NCI-H2196 (cell line): ENCODE results near the gene PLCH2.
"Not testable (repeated sequence)": the region's sequence is repeated elsewhere in the genome, so short reads cannot be mapped to it uniquely, and the experiment has no call there.

Source experiments
- DNase-seq: peaks from one replicate; lab custom pipeline; 2025; ENCODE audit not compliant: unreplicated experiment; lab: John Stamatoyannopoulos, UW

Gene PLCH2

DNA sequence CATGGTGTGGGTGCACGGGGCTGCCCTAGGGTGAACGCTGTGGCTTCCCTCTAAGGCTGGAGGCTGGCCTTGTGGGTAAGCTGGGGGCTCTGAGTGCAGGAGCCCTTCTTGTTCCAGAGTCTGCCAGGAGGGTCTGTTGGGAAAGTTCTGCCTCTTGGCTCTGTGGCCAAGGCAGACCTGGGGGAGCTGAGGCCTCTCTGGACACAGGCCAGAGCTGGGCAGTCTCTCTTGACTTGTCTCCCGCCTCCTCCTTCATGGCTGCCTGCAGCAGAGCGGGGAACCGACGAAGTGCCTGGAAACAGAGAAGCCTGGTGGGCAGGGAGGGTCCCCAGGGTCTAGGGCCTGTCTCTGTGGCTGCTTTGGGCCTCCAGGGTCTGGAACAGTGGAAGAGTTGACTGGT is 33.4 kb upstream of the PLCH2 start:
- no peak for DNase-seq

DNA sequence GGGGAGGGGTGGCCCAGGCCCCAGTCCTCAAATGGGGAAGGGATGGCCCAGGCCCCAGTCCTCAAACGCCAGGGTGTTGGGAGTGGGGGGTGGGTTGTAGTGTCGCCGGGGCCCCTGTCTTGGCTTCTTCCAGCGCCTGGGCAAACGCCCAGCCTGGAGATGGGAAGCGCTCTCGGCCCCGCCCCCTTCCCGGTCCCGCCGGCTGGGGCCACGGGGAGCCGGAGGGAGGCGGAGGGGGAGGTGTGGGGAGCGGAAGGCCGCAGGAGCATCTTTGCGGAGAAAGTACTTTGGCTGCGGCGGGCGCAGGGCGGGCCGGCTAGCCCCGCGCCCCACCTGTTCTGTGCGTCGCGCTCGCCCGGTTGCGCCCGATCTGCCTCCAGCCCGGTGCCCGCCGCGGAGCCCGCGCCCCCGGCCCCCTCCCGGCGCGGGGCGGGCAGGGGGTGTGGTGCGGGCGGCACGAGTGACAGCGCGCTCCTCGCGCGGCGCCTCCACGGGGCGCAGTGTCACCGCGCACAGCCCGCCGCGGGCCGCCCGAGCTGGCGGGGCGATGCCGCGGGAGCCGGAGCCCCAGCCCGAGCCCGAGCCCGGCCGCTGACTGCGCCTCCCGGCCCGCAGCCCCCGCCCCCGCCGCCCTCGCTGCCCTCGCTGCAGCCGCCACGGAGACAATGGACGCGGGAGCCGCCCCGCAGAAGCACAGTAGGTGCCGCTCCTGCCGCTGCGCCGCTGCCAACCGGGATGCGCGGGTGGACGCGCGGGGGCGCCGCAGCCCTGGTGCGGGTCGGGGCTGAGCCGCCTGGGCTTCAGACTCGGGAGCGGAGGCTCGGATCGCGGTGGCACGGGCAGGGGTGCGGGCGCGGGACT is 32.6 kb upstream of the PLCH2 start:
- no peak for DNase-seq

GRCh38 chr1:2444138-2444591 is 31.9 kb upstream of the PLCH2 start:
- DNase-seq: no peak

GRCh38 chr1:2445162-2445822 is 30.8 kb upstream of the PLCH2 start:
- no peak for DNase-seq

DNA sequence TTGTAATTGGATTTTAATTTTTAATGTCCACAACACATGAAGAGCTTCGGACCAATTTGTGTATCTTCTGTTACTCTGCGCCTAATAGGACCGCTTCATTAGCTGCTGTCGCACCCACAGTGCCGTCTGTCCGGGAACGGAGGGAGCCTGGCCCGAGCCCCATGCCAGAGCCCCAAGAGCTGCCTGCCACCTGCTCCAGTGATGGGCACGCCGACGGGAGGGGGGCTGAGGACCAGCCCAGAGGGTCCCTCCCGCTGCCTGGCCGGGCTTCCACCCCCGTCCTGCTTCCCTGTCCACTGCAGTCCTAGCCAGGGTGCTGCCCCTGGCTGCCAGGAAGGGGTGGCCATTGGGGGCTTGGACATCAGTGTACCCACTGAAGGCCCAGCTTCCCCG is 30.3 kb upstream of the PLCH2 start:
- no peak for DNase-seq

DNA sequence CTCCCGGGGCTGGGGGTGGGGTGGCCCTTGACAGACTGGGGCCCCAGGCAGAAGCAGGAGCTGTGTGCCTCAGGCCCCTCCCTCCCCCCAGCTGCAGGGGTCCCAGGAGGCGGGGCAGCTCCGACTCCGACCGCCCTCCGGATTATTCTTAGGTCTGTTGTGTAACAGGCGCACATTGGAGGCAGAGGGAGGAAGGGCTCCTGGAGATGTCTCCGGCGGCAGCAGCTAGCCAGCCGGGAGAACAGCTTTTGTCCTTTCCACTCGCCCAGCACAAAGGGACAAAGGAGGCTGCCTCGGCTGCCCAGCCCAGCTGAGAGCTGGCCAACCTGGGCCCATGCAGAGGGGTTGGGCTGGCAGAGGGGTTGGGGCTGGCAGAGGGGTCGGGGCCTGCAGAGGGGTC is 29.7 kb upstream of the PLCH2 start:
- no peak for DNase-seq

- no peak for DNase-seq
These were observed 29.2 kb upstream of the PLCH2 start for GRCh38 chr1:2446861-2447260.

GRCh38 chr1:2447276-2448097 is 28.6 kb upstream of the PLCH2 start:
- no peak for DNase-seq

DNA sequence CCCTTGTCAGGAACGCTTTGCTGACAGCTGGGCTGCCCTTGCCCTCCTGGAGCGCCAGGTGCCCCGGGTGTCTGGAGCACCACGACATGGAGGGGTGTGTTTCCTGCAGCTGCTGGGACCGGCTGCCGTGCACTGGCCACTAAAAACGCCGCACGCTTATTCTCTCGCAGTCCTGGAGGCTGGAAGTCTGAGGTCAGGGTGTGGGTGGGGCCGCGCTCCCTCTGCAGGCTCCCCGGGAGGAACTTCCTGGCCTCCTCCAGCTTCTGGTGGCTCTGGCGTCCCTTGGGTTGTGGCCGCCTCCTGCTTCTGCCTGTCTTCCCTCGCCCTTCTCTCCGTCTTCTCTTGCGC is 28.0 kb upstream of the PLCH2 start:
- DNase-seq: peak; percentile 23

GRCh38 chr1:2449636-2450454 is 26.2 kb upstream of the PLCH2 start:
- DNase-seq: no peak

GRCh38 chr1:2451741-2452140 is 24.3 kb upstream of the PLCH2 start:
- no peak for DNase-seq

DNA sequence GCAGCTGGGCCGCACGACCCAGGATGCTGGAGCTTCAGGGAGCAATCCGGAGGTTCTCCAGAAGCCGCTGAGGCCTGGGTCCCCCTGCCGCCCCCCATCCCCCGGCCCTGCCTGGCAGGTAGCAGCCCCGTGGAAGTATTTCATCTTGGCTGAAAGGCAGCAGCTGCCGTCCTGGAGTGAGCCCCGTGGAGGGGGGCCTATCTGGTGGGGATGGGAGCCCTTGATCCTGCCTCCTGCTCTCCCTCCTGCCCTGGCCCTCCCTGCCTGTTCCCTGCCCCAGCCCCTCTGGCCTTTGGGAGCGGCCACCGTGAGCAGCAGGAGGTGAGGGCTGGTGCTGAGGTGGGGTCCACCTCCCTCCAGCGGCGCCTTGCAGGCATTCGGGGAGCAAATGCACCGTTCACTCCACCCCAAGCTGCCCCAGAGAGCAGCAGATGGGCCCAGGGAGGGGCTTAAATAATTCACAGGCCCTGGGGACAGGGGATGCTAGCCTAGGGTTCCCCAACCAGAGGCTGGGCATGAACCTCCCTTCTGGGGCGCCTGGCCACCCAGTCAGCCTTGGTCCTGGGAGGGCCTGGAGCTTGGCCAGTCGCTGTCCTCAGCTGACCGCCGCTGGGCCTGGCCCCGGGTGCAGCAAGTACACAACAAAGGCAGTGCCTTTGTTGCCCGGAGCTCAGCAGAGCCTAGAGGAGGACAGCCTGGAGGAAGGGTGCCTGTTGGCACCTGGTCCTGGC is 23.7 kb upstream of the PLCH2 start:
- no peak for DNase-seq

GRCh38 chr1:2452932-2453315 is 23.2 kb upstream of the PLCH2 start:
- DNase-seq: no peak

DNA sequence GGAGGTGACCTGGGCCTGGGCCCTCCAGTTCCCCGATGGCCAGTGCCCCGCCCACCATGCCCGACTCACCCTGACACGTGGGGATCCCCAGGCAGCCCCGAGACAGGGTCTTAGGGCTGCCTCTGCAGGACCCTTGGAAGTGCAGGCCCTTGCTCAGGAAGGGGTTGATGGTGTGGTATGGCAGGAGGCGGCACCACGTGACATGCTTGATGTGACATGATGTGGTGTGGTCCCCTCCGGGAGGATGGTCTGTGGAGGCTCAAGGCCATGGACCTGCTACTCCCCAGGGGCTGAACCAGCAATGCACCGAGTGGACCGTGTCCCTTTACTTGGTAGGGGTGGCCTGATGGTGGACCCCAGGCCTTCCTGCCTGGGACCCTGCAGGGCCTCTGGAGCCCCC is 21.9 kb upstream of the PLCH2 start:
- no peak for DNase-seq

GRCh38 chr1:2455757-2456156 is 20.3 kb upstream of the PLCH2 start:
- no peak for DNase-seq

GRCh38 chr1:2457444-2457843 is 18.6 kb upstream of the PLCH2 start:
- DNase-seq: no peak

DNA sequence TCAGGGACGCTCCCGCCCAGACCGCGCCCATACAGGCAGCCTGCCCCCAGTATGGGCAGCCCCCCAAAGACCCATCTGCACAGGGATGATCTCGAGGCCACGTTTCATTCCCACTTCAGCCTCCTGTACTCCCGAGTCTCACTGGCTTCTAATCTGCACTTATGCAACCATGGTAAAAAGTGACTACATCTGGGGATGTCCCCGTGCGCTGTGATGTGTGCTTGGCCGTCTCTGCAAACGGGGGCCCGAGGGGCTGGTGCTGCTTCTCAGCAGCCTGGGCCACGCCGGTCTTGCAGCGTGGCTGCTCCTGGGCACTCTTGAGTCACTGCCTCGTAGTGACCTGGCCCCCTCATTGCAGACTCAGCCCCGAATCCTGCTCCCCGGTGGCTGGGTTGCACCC is 17.4 kb upstream of the PLCH2 start:
- DNase-seq: no peak

DNA sequence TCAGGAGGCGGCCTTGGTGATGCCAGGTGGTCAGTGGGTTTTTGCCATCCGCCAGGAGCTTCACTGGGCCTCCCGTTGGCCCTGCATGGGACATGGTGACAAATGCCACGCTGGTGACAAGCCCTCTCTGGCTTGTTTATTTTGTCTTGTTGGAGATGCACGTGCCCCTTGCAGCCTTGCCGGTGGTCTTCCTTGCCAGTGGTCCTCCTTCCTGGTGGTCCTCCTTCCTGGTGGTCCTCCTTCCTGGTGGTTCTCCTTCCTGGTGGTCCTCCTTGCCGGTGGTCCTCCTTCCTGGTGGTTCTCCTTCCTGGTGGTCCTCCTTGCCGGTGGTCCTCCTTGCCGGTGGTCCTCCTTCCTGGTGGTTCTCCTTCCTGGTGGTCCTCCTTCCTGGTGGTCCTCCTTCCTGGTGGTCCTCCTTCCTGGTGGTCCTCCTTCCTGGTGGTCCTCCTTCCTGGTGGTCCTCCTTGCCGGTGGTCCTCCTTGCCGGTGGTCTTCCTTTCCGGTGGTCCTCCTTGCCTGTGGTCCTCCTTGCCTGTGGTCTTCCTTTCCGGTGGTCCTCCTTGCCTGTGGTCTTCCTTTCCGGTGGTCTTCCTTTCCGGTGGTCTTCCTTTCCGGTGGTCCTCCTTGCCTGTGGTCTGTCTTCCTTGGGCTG is 16.9 kb upstream of the PLCH2 start:
- DNase-seq: not testable (repeated sequence)

DNA sequence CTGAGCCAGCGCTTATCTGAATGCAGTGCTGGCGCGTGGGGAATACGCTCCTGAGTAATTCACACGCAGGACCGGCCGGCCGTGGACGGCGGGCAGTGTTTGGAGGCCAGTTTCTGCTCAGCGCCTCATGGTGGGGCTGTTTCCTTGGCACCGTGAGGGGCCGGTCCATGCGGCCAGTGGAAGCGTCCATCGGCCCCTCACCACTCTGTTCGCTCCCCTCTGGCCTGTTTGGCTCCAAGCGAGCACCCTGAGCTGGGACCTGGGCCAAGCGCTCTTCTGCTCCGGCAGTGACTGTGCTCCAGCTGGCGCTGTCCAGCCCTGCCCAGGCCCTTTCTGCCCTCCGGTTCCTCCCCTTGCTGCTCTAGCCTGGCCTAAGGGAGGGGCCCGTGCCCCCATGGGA is 16.3 kb upstream of the PLCH2 start:
- peak; percentile 49 for DNase-seq

DNA sequence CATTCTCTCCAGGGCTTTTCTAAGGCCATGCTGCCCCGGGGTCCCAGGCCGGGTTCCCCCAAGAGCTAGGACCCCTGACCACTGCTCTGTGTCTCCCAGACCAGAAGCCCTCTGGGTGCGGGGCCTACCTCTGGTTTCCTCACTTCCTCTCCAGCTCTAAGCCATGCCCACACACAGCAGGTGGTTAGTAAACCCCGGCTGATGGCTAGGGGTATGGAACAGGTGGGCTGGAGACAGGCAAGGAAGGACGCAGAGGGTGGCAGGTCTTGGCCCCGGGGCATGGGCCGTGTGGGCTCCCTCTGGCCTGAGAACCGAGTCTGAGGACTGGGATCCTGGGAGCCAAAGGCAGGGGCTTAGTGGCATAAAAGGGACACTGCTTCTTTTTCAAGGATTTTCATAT is 15.9 kb upstream of the PLCH2 start:
- DNase-seq: no peak
